Activated CD4-positive, CD25-positive, alpha-beta regulatory T cell treated with anti-CD3 and anti-CD28 coated beads, Interleukin-2, amount 50 U/mL, for 72 hours (primary cell): ENCODE results near the gene RIN3.

ENCODE experiments used
- DNase-seq: peaks from one replicate; pipeline ENCODE4 v3.0.0; 2021

RIN3 gene

GRCh38 chr14:92651758-92652406 is 138.3 kb downstream of the RIN3 start:
- DNase-seq, result peak; percentile 67

- peak; percentile 54 for DNase-seq
Observed at GRCh38 chr14:92652413-92653151, 139.0 kb downstream of the RIN3 start.

- DNase-seq, result peak; percentile 54
Observed at GRCh38 chr14:92653162-92653651, 139.6 kb downstream of the RIN3 start.

GRCh38 chr14:92654239-92654901 is 140.8 kb downstream of the RIN3 start:
- DNase-seq, result no peak

- DNase-seq, result no peak
Observed at GRCh38 chr14:92655419-92656201, 142.0 kb downstream of the RIN3 start.

GRCh38 chr14:92656306-92657081 is 142.9 kb downstream of the RIN3 start:
- DNase-seq, result no peak

GRCh38 chr14:92657457-92658142 is 144.0 kb downstream of the RIN3 start:
- DNase-seq, result no peak

GRCh38 chr14:92658160-92658559 is 144.6 kb downstream of the RIN3 start:
- DNase-seq, result no peak

GRCh38 chr14:92658684-92659083 is 145.1 kb downstream of the RIN3 start:
- DNase-seq, result no peak

- no peak for DNase-seq
Observed at GRCh38 chr14:92659765-92660561, 146.4 kb downstream of the RIN3 start.

- no peak for DNase-seq
Observed at GRCh38 chr14:92660571-92660970, 147.0 kb downstream of the RIN3 start.

- DNase-seq, result no peak
Observed at GRCh38 chr14:92663049-92663448, 149.5 kb downstream of the RIN3 start.

- no peak for DNase-seq
Observed at GRCh38 chr14:92665661-92666110, 152.1 kb downstream of the RIN3 start.

- no peak for DNase-seq
Observed at GRCh38 chr14:92666251-92666650, 152.7 kb downstream of the RIN3 start.

- DNase-seq, result no peak
Observed at GRCh38 chr14:92668276-92668973, 154.8 kb downstream of the RIN3 start.

- DNase-seq, result no peak
Observed at GRCh38 chr14:92670160-92670559, 156.6 kb downstream of the RIN3 start.

- no peak for DNase-seq
Observed at GRCh38 chr14:92670643-92671366, 157.2 kb downstream of the RIN3 start.

GRCh38 chr14:92673601-92674150 is 160.1 kb downstream of the RIN3 start:
- no peak for DNase-seq

- DNase-seq, result no peak
Observed at GRCh38 chr14:92675421-92675820, 161.8 kb downstream of the RIN3 start.
